K562 (cell line): ENCODE measurements around the gene ZSWIM6. TPM values are rescaled to one million over a fixed set of nuclear protein-coding genes. Genes with fewer than 3 reads are reported as not detected.

Experiments used
- ATAC-seq: fragments of 200-7000 bp; cut with Tn5 transposase; 3 replicates; pipeline ENCODE4 v1.9.1; 2020; ENCODE audit warnings: moderate library complexity
- BruUV-seq: library from RNA; stranded (reverse); fragments of 400-500 nt; replicated peaks from 2 replicates; lab custom pipeline; 2021; lab: Mats Ljungman, UMichigan
- CTCF ChIA-PET: fragments of 300-600 bp; formaldehyde crosslinking; extraction: SDS; loops from one replicate; lab custom pipeline; 2021; ENCODE audit warnings: low intra/inter-chr PET ratio; lab: Yijun Ruan, JAX
- POLR2A ChIA-PET: fragments of 300-600, 350-650 bp; sonication (Branson Sonifier 250); formaldehyde crosslinking; extraction: SDS; loops from one replicate; lab custom pipeline; 2021; ENCODE audit warnings: antibody characterized with exemption, inconsistent platforms; lab: Yijun Ruan, JAX
- DNase-seq, 4 experiments: peaks; one replicate each; pipeline versions ENCODE4 v3.0.0 to v3.0.0-alpha.2; 2011 to 2018; ENCODE audit warnings: low spot score in 3 of 4, mixed read lengths in 3 of 4; ENCODE audit errors: extremely low read depth in 1 of 4
- FAIRE-seq: peaks from 2 replicates; lab custom pipeline; 2011; peaks lifted over from hg19 to GRCh38; lab: Jason Lieb, UNC
- H2AFZ ChIP-seq: 2 replicates; pipeline ENCODE4 v1.6.0; 2011; ENCODE audit warnings: low read depth, low read length, control low read depth, inconsistent platforms
- H3K27ac ChIP-seq: fragments of 200-600 bp; 3 replicates; pipeline ENCODE4 v1.8.0; 2011; ENCODE audit warnings: low read depth, mild to moderate bottlenecking, control low read depth, inconsistent platforms, low read length, moderate library complexity, mixed read lengths; ENCODE audit errors: extremely low read depth
- H3K27me3 ChIP-seq, 2 experiments: fragments of 300-600 bp in 1 of 2; 2 replicates in 1 of 2; 3 replicates in 1 of 2; pipeline versions ENCODE4 v1.6.0 to v1.8.0; 2011; ENCODE audit warnings: inconsistent platforms in 2 of 2, low read length in 2 of 2, mild to moderate bottlenecking in 1 of 2, mixed read lengths in 1 of 2, moderate library complexity in 1 of 2; ENCODE audit not compliant: control insufficient read depth in 2 of 2, insufficient read depth in 2 of 2
- H3K36me3 ChIP-seq: fragments of 300-600 bp; 3 replicates; pipeline ENCODE4 v1.8.0; 2011; ENCODE audit warnings: mild to moderate bottlenecking, low read length, inconsistent platforms; ENCODE audit not compliant: control insufficient read depth, insufficient read depth
- H3K4me1 ChIP-seq, 2 experiments: fragments of 200-600 bp in 1 of 2; replicated peaks in 1 of 2; 2 replicates in 1 of 2; 3 replicates in 1 of 2; pipeline versions ENCODE4 v1.5.1 to v1.8.0; 2011; ENCODE audit warnings: inconsistent platforms in 2 of 2, low read length in 2 of 2, mild to moderate bottlenecking in 1 of 2, mixed read lengths in 1 of 2, moderate library complexity in 1 of 2; ENCODE audit not compliant: control insufficient read depth in 2 of 2, insufficient read depth in 2 of 2
- H3K4me2 ChIP-seq: 2 replicates; pipeline ENCODE4 v1.6.1; 2011; ENCODE audit warnings: low read length, control low read depth, inconsistent platforms, mixed read lengths; ENCODE audit not compliant: insufficient read depth
- H3K4me3 ChIP-seq: fragments of 200-600 bp; sonication (generic), shearing (Covaris generic); 2 replicates; pipeline ENCODE4 v1.5.1; 2016; ENCODE audit warnings: control low read depth, inconsistent platforms
- H3K79me2 ChIP-seq: fragments of 200-600 bp; 3 replicates; pipeline ENCODE4 v1.8.0; 2011; ENCODE audit warnings: low read length, inconsistent platforms; ENCODE audit not compliant: control insufficient read depth, insufficient read depth
- H3K9ac ChIP-seq, 2 experiments: 2 replicates each; pipeline versions ENCODE4 v1.6.0 to v1.6.1; 2011; ENCODE audit warnings: low read depth in 2 of 2, low read length in 2 of 2, control low read depth in 1 of 2, inconsistent platforms in 1 of 2, mild to moderate bottlenecking in 1 of 2, mixed read lengths in 1 of 2; ENCODE audit not compliant: insufficient read depth in 1 of 2
- H3K9me1 ChIP-seq: one replicate; pipeline ENCODE4 v1.6.0; 2011; ENCODE audit warnings: inconsistent platforms, mild to moderate bottlenecking, low read length, moderate library complexity; ENCODE audit not compliant: control insufficient read depth, insufficient read depth
- H3K9me3 ChIP-seq: replicated peaks from 2 replicates; pipeline ENCODE4 v1.5.1; 2011; ENCODE audit warnings: low read depth, low read length, inconsistent platforms; ENCODE audit not compliant: control insufficient read depth, insufficient read depth
- H4K20me1 ChIP-seq: replicated peaks from 2 replicates; pipeline ENCODE4 v1.6.1; 2011; ENCODE audit warnings: low read length, inconsistent platforms, mixed read lengths; ENCODE audit not compliant: control insufficient read depth, insufficient read depth
- LARP7 ChIP-seq: fragments of 450-650 bp; IDR thresholded peaks from 2 replicates; pipeline ENCODE4 v1.6.1; 2016
- TEAD4 ChIP-seq, 2 experiments: sonication (generic) in 1 of 2; formaldehyde crosslinking in 1 of 2; IDR thresholded peaks; 2 replicates each; pipeline versions ENCODE4 v1.6.1 to v1.8.0; 2012 to 2022; ENCODE audit warnings: borderline replicate concordance in 1 of 2, inconsistent platforms in 1 of 2, low read length in 1 of 2, mild to moderate bottlenecking in 1 of 2, missing genetic modification reagents in 1 of 2
- WGBS: fragments of 100-300 bp; shearing (Covaris generic); methylation state at CpG from one replicate; pipeline ENCODE4 v1.1.6; 2016; ENCODE audit warnings: low coverage, mixed read lengths; ENCODE audit not compliant: insufficient coverage; ENCODE audit errors: missing lambda C conversion rate; 5-methylcytosine and 5-hydroxymethylcytosine counted together
- in situ Hi-C: fragments of 300-500 bp; cut with MboI; formaldehyde crosslinking; loops from 4 replicates; pipeline ENCODE4 v1.15.0; 2018; ENCODE audit warnings: inconsistent platforms, mixed read lengths
- intact Hi-C: fragments of 100-400 bp; cut with micrococcal nuclease; formaldehyde crosslinking; loops from 2 replicates; pipeline ENCODE4 v1.14.2; 2022
- polyA plus RNA-seq, 8 experiments: library from polyadenylated mRNA; depleted of rRNA in 4 of 8; stranded (reverse) in 5 of 8; unstranded in 3 of 8; fragments of >200 nt; fragmentation: Nextera tagmentation in 2 of 8; fragmentation: Illumina TruSeq in 1 of 8; extraction: Ambion mirVana in 2 of 8; extraction: Trizol in 1 of 8; gene quantifications; 2 replicates each; pipeline versions ENCODE4 v1.2.1 to v1.2.3, GENCODE V29; 2011 to 2014; ENCODE audit warnings: inconsistent platforms in 1 of 8, missing spikeins in 1 of 8
- total RNA-seq, 7 experiments: library from RNA; depleted of rRNA in 6 of 7; stranded (reverse); fragments of >200 nt in 6 of 7; fragmentation: Illumina TruSeq in 2 of 7; extraction: Trizol in 2 of 7; gene quantifications; 2 replicates each; pipeline versions ENCODE4 v1.2.1 to v1.2.3, GENCODE V29; 2011 to 2021; ENCODE audit warnings: low replicate concordance in 1 of 7
- TF ChIP-seq, protein P1 (sequence below): sonication (generic); formaldehyde crosslinking; IDR thresholded peaks from 2 replicates; pipeline ENCODE4 v1.8.0; 2022; ENCODE audit warnings: missing genetic modification reagents, mild to moderate bottlenecking, moderate library complexity, borderline replicate concordance

Gene ZSWIM6
- total and polyA plus RNA-seq, 9 of the 15 experiments (the other 6 are each of a cell fraction or from before 2014, with no cell fraction given): 0.81 to 3.2 (median 2.0) TPM

DNA sequence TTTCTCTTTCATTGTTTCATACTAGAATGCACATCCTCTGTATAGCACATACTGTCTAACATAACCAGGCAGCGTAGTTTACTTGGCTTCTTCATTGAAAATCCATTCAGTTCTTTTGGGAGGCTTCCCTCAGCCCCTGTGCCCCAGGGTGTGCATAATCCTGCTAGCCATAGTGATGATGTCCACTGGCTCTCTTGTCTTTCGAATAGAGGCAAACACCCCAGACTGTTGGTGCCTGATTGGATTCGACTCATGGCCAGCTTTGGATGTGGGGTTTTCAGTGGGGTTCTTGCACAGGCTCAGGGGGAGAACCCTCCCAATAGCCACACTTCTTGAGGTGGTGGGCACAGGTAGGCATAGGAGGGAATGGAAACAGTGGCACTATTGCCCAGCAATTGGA, 53.6 kb downstream of the ZSWIM6 start:
- BruUV-seq: no TSS peak
- WGBS: 0% methylated on average over 3 of the region's 3 CpGs
- intact Hi-C loops: no loop called here

More for the DNA sequence above, 53.6 kb downstream of the ZSWIM6 start:
- H3K27me3 ChIP-seq: no peaks in the 10 kb centered on the region; a peak in 1 of 5 replicates
- DNase-seq: no peak
- POLR2A ChIA-PET: interaction anchor here (0.5 to 0.6 kb wide), 2 partner anchors 9 to 18 kb away, joined by 3 to 4 read pairs; no protein-coding TSS in a partner anchor
- no peak overlapping the region for H3K4me2 ChIP-seq
- no peaks in the 10 kb centered on the region for H3K36me3 ChIP-seq
- H3K79me2 ChIP-seq: no peaks in the 10 kb centered on the region
- no peak for TF ChIP-seq TEAD4 (IDR thresholded peaks at IDR 0.05; ENCODE audit: low read length)
- no peak for TF ChIP-seq TEAD4 (CRISPR knock-in tag; IDR thresholded peaks at IDR 0.05; ENCODE audit: borderline replicate concordance)
- TF ChIP-seq, protein P1, sequence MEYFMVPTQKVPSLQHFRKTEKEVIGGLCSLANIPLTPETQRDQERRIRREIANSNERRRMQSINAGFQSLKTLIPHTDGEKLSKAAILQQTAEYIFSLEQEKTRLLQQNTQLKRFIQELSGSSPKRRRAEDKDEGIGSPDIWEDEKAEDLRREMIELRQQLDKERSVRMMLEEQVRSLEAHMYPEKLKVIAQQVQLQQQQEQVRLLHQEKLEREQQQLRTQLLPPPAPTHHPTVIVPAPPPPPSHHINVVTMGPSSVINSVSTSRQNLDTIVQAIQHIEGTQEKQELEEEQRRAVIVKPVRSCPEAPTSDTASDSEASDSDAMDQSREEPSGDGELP (CRISPR knock-in tag): no peak
- no peak for TF ChIP-seq LARP7
- no peak for FAIRE-seq
- no peaks in the 10 kb centered on the region for H3K9me1 ChIP-seq
- no peak overlapping the region for H3K27ac ChIP-seq
- no peak overlapping the region for H3K9ac ChIP-seq
- no peaks in the 10 kb centered on the region for H4K20me1 ChIP-seq
- H3K4me1 ChIP-seq: no peaks in the 10 kb centered on the region
- no peak overlapping the region for H2AFZ ChIP-seq
- in situ Hi-C loops: no loop called here
- CTCF ChIA-PET: interaction anchor here (0.5 kb wide), 1 partner anchor 235 kb away, joined by 3 read pairs; no protein-coding TSS in a partner anchor
- ATAC-seq: no peak
- H3K9me3 ChIP-seq: no peaks in the 10 kb centered on the region
- no peak overlapping the region for H3K4me3 ChIP-seq
